ENCODE data around the gene SETMAR.

SETMAR gene

DNA sequence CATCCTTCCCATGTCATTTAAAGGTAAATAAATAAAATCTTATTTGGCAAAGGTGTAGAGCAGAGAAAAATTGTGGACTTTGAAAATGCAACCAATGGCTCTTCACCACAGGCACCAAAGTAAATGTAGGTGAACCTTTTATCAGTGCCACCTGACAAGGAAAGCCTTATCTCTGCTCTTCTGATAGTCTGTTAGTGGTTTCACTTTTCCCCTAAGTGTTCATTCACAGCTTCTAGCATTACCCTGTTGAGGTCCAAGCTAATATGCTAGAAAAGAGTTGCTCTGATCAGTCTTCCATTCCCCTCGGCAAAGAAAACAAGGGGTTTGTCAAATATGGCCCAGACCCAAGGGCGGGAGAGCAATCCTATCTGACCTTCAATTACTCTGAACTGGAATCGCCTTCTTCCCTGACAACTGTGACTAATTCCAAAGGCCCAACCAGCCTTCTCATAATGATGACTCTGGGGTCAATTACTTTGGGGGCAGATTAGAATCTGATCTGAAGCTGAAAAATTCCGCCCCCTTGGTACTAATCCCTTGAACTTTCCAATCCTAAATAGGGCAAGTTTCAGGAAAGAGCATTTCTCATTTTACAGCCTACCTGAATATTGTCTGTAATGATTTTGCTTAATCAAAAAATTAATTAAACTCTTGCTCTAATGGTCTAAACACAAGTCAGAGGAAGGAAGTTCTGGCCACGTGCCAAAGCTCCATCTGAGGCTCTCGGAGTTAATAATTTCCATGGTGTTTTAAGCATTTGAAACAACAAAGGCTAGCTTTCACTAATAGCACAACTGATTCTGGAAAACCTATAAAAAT lies 52.4 kb downstream of the SETMAR start:
- DNase-seq = no peak

DNA sequence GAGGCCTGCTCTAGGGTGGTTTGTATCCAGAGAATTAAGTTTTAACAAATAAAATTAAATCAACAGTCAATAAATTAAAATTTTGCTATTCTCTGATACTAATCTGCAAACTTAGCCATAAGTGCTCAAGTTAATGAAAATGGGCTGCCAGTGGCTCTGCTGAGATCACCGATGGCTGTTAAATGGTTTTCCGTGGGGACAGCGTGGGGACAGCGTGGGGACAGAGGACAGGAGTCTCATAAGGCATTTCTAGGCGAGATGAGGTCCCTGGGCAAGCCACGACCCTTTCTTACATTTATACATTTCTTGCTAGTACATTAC lies 53.0 kb downstream of the SETMAR start:
- DNase-seq = no peak

- DNase-seq = no peak
Measured at GRCh38 chr3:4356546-4357410, 53.6 kb downstream of the SETMAR start.

- DNase-seq = no peak
Measured at GRCh38 chr3:4358273-4358672, 55.1 kb downstream of the SETMAR start.

DNA sequence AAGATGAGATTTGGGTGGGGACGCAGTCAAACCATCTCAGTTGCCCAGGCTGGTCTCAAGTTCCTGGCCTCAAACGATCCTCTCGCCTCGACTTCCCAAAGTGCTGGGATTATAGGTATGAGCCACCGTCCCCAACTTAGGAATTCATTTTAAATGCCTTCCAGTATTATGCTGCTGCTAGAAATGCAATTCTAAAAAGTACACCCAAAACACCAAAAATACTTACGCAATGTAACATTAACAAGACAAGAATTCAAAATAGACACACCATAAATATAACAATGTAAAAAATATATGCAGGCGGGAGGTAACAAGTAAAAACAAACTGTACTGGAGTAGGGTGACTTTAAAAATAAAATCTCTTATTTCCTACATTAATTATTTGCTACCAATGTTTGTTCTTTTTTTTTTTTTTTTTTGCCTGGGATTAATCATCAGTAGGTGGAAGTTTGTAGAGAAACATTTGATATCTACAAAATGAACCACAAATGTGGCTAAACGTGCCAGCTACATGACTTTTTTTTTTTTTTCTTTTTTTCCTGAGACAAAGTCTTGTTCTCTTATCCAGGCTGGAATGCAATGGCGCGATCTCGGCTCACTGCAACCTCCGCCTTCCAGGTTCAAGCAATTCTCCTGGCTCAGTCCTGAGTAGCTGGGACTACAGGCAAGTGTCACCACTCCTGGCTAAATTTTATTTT lies 56.8 kb downstream of the SETMAR start:
- no peak for DNase-seq

GRCh38 chr3:4360817-4361216 lies 57.6 kb downstream of the SETMAR start:
- no peak for DNase-seq

GRCh38 chr3:4362523-4362922 lies 59.4 kb downstream of the SETMAR start:
- no peak for DNase-seq
